Coronary artery (tissue), 2 donors: ENCODE measurements around the gene TMEM125.

Experiments
- DNase-seq: peaks from one replicate; pipeline ENCODE4 v3.0.0-alpha.2; 2017; ENCODE audit warnings: low spot score
- H3K27ac ChIP-seq, 2 donors: fragments of 200-600 bp; sonication (generic); one replicate each; pipeline ENCODE4 v1.5.1; 2016 to 2019
- H3K4me3 ChIP-seq: fragments of 200-600 bp; sonication (generic); 2 replicates; pipeline ENCODE4 v1.5.1; 2016; ENCODE audit warnings: mild to moderate bottlenecking, moderate library complexity
- CTCF ChIP-seq: fragments of 200-600 bp; sonication (generic); IDR thresholded peaks from one replicate; pipeline ENCODE4 v1.5.1; 2019; ENCODE audit warnings: antibody characterized with exemption

Gene TMEM125

GRCh38 chr1:43246466-43247213 lies 23.1 kb upstream of the TMEM125 start:
- Histone ChIP-seq H3K27ac (no peak overlapping the region), H3K4me3 (no peak overlapping the region)
- DNase-seq, result no peak
- no peak for TF ChIP-seq CTCF

GRCh38 chr1:43247256-43247921 lies 22.4 kb upstream of the TMEM125 start:
- H3K27ac ChIP-seq, result no peak overlapping the region
- DNase-seq, result no peak
- no peak for TF ChIP-seq CTCF
- H3K4me3 ChIP-seq, result no peak overlapping the region

GRCh38 chr1:43250351-43250761 lies 19.4 kb upstream of the TMEM125 start:
- Histone ChIP-seq H3K4me3 (no peak overlapping the region), H3K27ac (no peak overlapping the region)
- DNase-seq, result peak; percentile 2
- TF ChIP-seq CTCF, result no peak

GRCh38 chr1:43251024-43251423 lies 18.8 kb upstream of the TMEM125 start:
- H3K4me3 ChIP-seq, result no peak overlapping the region
- no peak overlapping the region for H3K27ac ChIP-seq
- no peak for TF ChIP-seq CTCF
- peak; percentile 8 for DNase-seq

- TF ChIP-seq CTCF, result no peak
- no peak overlapping the region for H3K27ac ChIP-seq
- no peak for DNase-seq
- no peak overlapping the region for H3K4me3 ChIP-seq
Observed at GRCh38 chr1:43252225-43252624, 17.6 kb upstream of the TMEM125 start.

GRCh38 chr1:43253173-43253572 lies 16.6 kb upstream of the TMEM125 start:
- H3K27ac ChIP-seq, result no peak overlapping the region
- TF ChIP-seq CTCF, result no peak
- no peak overlapping the region for H3K4me3 ChIP-seq
- peak; percentile 55 for DNase-seq

- peak; percentile 54 for DNase-seq
- Histone ChIP-seq H3K27ac (no peak overlapping the region), H3K4me3 (no peak overlapping the region)
- TF ChIP-seq CTCF, result no peak
Observed at GRCh38 chr1:43253876-43254275, 15.9 kb upstream of the TMEM125 start.
